Putamen (tissue), 1 donor: ENCODE results near the gene EFEMP1.

Source experiments
- DNase-seq: peaks from one replicate; pipeline ENCODE4 v3.0.0-alpha.2; 2016; ENCODE audit warnings: low spot score

The EFEMP1 gene

GRCh38 chr2:55894720-55895119 is 28.9 kb downstream of the EFEMP1 start:
- no peak for DNase-seq

- DNase-seq, result no peak
Measured at GRCh38 chr2:55891671-55892094, 31.9 kb downstream of the EFEMP1 start.

GRCh38 chr2:55888936-55889335 is 34.6 kb downstream of the EFEMP1 start:
- peak; percentile 34 for DNase-seq

- DNase-seq, result no peak
Measured at GRCh38 chr2:55887901-55888624, 35.5 kb downstream of the EFEMP1 start.

GRCh38 chr2:55887351-55887750 is 36.2 kb downstream of the EFEMP1 start:
- no peak for DNase-seq

GRCh38 chr2:55885944-55886281 is 37.7 kb downstream of the EFEMP1 start:
- no peak for DNase-seq

- DNase-seq, result no peak
Measured at GRCh38 chr2:55885127-55885943, 38.2 kb downstream of the EFEMP1 start.

GRCh38 chr2:55883829-55884228 is 39.8 kb downstream of the EFEMP1 start:
- DNase-seq, result no peak

- DNase-seq, result no peak
Measured at GRCh38 chr2:55883357-55883756, 40.2 kb downstream of the EFEMP1 start.

GRCh38 chr2:55882954-55883353 is 40.6 kb downstream of the EFEMP1 start:
- DNase-seq, result no peak

GRCh38 chr2:55880416-55881143 is 43.0 kb downstream of the EFEMP1 start:
- no peak for DNase-seq

- no peak for DNase-seq
Measured at GRCh38 chr2:55879976-55880375, 43.6 kb downstream of the EFEMP1 start.

GRCh38 chr2:55877087-55877436 is 46.5 kb downstream of the EFEMP1 start:
- no peak for DNase-seq

GRCh38 chr2:55876429-55877086 is 47.0 kb downstream of the EFEMP1 start:
- DNase-seq, result no peak

GRCh38 chr2:55875434-55876135 is 48.0 kb downstream of the EFEMP1 start:
- no peak for DNase-seq

GRCh38 chr2:55874338-55874737 is 49.2 kb downstream of the EFEMP1 start:
- DNase-seq, result no peak

GRCh38 chr2:55871637-55872036 is 51.9 kb downstream of the EFEMP1 start:
- peak; percentile 18 for DNase-seq

GRCh38 chr2:55869637-55870325 is 53.8 kb downstream of the EFEMP1 start:
- DNase-seq, result no peak

GRCh38 chr2:55865096-55865835 is 58.3 kb downstream of the EFEMP1 start:
- no peak for DNase-seq

GRCh38 chr2:55864351-55865084 is 59.1 kb downstream of the EFEMP1 start:
- no peak for DNase-seq
